ENCODE measurements around the gene KRT26.
"Not testable (repeated sequence)": the region's sequence is repeated elsewhere in the genome, so short reads cannot be mapped to it uniquely, and the experiment has no call there.

Gene KRT26

DNA sequence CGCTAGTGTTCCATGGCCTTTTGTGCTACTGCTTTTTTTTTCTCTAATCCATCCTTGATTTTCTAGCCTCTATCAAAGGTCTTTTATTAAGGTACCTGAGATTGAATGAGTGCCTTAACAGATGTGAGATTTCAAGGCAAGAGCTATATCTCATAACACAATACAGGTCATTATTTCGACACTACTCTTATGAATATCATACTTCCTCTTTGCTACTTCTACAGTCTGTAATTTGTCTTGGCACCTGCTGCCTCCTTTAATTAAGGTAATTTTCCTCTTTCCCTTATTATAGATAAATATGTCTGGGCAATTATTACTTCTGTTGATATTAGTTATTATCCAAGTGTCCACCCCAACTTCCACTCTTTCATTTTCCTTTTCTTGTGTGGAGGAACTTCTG, 22.5 kb upstream of the KRT26 start:
- DNase-seq (ENCODE audit: low read depth), result no peak

DNA sequence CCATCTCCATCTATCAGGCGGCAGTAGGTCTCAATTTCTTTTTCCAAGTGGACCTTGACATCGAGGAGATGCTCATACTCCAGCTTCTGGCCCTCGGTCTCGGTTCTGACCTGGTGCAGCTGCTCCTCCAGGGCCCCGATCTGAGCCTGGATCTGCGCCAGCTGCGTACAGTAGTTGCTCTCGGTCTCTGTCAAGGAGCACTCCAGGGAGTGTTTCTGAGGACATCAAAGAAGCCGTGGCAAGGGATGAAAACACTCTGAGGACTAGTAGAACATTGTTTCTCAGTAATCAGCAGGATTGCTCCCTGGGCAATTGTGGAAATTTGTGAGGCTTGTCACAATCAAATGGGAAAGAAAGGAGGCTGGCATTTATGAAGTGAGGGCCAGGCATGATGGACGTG, 21.8 kb upstream of the KRT26 start:
- DNase-seq (ENCODE audit: low read depth), result no peak

GRCh38 chr17:40791787-40792436, 19.9 kb upstream of the KRT26 start:
- DNase-seq (ENCODE audit: low read depth), result no peak

DNA sequence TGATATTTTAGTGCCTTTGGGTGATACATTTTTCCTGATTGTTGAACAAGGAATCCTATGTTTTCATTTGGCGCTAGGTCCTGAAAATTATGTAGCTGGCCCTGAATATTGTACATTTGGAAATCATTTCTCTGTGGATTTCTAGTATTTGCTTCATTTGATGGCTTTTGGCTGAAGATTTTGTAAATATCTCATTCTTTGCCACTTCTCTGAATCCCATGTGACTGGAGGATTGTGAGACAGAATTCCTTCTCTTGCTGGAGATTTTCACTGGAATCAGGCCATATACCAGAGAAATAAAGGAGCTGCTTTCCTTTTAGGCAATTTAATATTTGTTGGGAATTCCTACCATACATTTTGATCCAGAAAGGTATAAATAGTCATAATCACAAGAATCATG, 19.1 kb upstream of the KRT26 start:
- no peak for DNase-seq (ENCODE audit: low read depth)

GRCh38 chr17:40782450-40782849, 10.4 kb upstream of the KRT26 start, which contains the start of gene KRT27:
TSS of gene KRT27 (minus strand) at chr17:40782550. CDS start at chr17:40782493, 57 bp downstream.
- DNase-seq (ENCODE audit: low read depth), result no peak

DNA sequence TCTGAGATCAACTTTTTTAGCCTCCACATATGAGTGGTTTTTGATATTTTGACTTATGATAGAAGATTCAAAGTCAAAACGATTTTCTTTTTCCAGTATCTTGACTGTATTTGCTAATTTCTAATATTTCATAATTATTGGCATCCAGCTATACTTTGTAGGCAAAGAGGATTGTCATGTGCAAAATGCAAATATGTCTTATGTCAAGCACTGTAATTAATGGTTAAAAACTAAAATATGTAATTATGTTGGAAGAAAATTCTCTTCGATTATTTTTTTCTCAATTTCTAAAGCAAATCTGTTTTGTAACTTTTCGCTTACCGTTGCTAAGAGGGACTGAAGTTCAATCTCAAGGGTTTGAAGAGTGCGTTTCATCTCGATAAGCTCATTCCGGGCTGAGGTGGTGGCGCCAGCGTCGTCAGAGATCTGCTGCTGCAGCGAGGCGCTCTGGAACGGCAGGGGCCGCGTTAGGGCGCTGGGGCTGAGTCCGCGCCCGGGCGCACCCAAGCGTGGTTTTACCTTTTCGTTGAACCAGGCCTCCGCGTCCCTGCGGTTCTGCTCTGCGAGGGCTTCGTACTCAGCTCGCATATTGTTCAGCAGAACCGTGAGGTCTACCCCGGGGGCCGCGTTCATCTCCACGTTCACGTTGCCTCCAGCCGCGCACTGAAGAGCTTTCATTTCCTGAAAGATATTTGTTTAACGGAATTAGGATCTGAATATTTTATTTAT, 7.3 kb upstream of the KRT26 start:
- DNase-seq (ENCODE audit: low read depth), result no peak

GRCh38 chr17:40778461-40778860, 6.5 kb upstream of the KRT26 start:
- DNase-seq (ENCODE audit: low read depth), result no peak

DNA sequence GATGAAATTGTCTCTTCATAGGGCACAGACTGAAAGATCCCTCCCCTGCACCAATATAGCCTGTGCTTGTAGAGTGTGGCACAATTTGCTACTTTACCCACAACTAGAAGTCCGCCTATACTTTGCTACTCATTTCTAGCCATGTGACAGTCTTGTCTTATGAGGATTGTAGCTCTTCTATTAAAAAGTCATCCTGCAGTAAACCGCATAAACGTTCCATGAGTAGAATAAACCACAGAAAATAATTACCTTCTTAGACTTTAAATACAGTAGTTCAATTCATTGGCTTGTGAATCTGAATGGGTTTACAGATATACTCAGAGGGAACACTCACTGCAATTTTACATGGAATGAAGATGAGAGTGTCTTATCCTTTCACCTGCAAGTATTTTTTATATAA, 6.0 kb upstream of the KRT26 start:
- DNase-seq (ENCODE audit: low read depth), result no peak

GRCh38 chr17:40777459-40777858, 5.5 kb upstream of the KRT26 start:
- no peak for DNase-seq (ENCODE audit: low read depth)

DNA sequence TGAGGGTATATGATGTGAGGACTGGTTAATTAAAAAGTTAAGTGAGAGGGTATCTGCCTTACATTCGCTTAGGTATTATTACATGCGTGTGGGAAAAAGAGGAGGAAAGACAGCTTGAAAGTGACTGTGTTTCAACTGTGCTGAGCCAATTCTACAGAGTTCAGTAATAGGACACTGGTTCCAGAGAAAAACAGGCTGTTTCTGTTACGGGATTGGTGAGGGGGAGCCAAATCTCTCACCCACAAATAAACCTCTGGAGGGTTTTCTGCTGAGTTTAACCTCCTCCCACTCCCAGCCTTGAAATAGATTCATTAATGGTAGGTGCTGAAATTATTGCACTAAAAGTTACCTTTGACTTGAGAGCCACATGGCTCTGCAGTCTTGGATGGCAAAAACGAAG, 3.9 kb upstream of the KRT26 start:
- DNase-seq (ENCODE audit: low read depth), result no peak

GRCh38 chr17:40765657-40766056, 6.3 kb downstream of the KRT26 start:
- DNase-seq (ENCODE audit: low read depth), result no peak

- no peak for DNase-seq (ENCODE audit: low read depth)
These were observed 8.2 kb downstream of the KRT26 start for GRCh38 chr17:40763752-40764151.

DNA sequence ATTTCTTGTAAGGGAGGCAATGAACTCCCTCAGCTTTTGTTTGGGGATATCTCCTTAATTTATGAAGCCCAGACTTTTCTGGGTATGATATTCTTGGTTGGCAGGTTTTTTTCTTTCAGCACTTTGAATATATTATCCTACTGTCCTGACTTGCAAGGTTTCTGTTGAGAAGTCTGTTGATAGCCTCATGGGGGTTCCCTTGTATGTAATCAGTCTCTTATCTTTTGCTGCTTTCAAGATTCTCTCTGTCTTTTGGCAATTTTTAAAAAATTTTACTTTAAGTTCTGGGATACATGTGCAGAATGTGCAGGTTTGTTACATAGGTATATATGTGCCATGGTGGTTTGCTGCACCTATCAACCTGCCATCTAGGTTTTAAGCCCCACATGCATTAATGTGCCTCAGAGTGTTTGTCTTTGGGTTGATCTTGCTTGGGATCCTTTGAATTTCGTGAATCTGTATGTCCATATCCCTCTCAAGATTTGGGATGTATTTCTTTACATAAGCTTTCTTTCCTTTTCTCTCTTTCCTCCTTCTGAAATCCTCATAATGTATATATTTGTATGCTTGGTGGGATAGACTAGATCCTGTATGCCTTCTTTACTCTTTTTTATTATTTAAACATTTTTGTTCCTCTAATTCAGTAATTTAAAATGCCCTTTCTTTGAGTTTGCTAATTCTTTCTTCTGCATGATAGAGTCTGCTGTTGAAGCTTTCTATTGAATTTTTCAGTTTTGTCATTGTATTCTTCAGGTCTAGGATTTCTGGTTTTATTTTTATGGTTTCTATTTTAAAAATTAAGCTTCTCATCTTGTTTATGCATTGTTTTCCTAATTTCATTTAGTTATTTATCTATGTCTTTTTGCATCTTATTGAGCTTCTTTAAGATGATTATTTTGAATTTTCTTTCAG, 11.6 kb downstream of the KRT26 start:
- no peak for DNase-seq (ENCODE audit: low read depth)

DNA sequence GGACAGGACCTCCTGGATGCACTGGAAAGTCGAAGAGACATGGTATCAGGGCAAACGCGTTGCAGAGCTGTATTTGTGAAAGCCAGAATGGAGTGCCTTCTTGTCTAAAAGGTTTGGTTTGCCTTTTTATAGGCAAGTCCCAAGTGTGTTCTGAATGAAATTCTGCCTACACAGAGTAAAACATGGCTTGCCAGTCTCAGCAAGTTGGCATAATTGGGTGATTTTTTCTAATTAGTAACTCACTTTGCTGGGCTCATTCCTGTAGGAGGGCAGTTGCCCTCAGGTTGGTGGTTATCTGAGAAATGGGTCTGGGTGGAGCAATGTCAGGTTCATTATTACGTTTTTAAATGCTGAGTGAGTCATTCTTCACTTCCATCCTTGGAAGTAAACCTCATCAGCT, 16.8 kb downstream of the KRT26 start, which contains the start of gene KRT25:
TSS of gene KRT25 (minus strand) at position 101 of the 400 bp plus-strand sequence. CDS start at position 41, 60 bp downstream.
- DNase-seq (ENCODE audit: low read depth), result no peak

DNA sequence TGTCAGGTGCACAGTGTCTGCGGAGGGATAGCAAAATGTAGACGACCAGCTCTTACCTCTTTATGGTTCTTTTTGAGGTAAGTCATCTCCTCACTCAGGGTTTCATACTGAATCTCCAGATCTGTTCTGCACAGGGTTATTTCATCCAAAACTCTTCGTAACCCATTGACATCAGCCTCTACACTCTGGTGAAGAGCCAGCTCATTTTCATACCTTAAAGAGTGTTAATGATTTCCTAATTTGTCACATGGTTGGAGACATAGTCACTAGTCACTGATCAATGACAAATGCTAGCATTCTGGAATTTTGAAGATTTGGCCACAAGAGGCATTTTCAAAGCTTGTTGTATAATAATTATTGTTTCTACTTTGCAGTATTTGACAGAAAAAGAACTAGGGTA, 18.2 kb downstream of the KRT26 start:
- no peak for DNase-seq (ENCODE audit: low read depth)

DNA sequence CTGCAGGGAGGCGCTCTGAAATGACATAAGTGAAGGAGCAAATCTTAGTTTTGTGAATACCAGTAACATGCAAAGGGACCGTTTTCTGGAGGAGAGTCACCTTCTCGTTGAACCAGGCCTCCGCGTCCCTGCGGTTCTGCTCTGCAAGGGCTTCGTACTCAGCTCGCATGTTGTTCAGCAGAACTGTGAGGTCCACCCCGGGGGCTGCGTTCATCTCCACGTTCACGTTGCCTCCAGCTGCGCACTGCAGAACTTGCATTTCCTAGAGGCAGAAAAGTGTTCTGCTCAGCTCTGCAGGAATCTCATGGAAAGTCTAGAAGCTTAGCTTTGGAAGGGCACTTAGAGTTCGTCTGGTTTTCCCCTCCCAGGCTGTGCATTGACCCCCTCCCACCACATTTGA, 20.9 kb downstream of the KRT26 start:
- DNase-seq (ENCODE audit: low read depth), result no peak

GRCh38 chr17:40750391-40750790, 21.6 kb downstream of the KRT26 start:
- no peak for DNase-seq (ENCODE audit: low read depth)

DNA sequence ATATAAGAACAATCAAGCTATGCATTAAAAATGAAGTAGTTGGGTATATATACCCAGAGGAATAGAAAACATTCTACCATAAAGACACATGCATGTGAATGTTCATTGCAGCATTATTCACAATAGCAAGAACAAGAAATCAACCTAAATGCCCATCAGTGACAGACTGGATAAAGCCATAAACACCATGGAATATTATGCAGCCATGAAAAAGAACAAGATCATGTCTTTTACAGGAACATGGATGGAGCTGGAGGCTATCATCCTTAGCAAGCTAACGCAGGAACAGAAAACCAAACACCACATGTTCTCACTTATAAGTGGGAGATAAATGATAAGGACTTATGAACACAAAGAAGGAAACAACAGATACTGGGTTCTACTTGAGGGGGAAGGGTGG, 23.3 kb downstream of the KRT26 start:
- DNase-seq (ENCODE audit: low read depth), result not testable (repeated sequence)

DNA sequence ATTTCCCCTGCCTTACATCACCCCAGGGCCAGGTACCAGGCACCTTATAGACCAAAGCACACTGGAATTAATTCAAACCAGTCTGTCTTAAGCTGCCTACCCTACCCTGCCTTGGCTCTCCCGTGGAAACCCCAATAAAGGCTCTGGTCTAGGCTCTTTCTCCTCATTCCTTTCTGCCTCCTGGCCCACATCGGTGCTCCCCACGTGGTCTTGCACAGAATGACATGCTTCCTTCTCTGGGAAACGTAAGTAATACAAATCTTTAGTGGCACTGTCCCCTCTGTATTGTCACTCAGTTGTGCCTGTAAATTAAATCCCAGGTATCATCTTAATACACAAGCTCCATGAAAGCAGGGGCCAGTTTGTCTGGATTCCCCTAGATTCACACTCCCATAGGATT, 33.4 kb downstream of the KRT26 start:
- DNase-seq (ENCODE audit: low read depth), result no peak

GRCh38 chr17:40735016-40735415, 37.0 kb downstream of the KRT26 start:
- DNase-seq (ENCODE audit: low read depth), result no peak

DNA sequence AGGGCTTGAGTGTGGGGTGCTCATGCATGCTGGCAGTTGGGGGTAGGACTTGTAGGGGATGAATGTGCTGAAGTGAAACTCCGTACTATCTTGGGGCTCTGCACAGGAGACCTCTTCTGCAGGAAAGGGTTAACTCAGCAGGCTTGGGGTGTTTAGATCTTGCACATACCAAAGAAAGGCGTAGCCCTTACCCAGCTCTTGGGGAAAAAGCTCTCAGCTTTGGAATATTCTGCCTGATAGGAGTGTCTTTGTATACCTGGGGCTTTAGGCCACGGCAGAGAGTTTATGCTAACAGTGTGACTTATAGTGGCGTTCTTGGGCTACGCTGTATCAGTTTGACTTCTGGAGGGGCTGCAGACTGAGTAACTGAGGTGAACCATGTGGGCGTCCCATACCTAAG, 38.0 kb downstream of the KRT26 start:
- DNase-seq (ENCODE audit: low read depth), result no peak

DNA sequence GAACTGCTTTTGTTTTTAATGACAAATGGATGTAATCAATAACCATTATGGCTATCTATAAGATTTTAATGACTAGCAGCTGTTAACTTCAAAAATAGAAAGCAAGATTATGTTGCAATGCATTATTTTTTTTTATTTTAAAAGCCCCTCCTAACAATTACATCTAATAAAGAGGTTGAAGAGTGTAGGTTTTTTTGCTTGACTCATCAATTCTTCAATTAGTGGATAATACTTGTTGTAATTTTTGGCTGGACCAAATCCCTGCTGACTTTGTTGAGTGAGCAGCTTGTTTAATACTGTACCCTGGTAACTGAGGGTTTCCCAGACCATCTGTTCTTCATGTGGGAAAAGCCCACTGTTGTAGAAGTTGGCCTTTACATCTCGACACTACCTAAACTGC, 41.0 kb downstream of the KRT26 start:
- no peak for DNase-seq (ENCODE audit: low read depth)

Data from stimulated activated CD8-positive, alpha-beta memory T cell treated with anti-CD3 and anti-CD28 coated beads, Interleukin-7, amount 100 ng/mL, for 24 hours (primary cell).